PC-3 (cell line): ENCODE results near the gene LY6G5C. TPM values are rescaled to one million over a fixed set of nuclear protein-coding genes. Genes with fewer than 3 reads are reported as not detected.

ENCODE experiments used
- ATAC-seq: fragments of 200-7000 bp; cut with Tn5 transposase; 2 replicates; pipeline ENCODE4 v1.9.1; 2020; ENCODE audit warnings: mild to moderate bottlenecking, moderate library complexity
- BruUV-seq: library from RNA; stranded (reverse); fragments of 400-500 nt; replicated peaks from 2 replicates; lab custom pipeline; 2021; lab: Mats Ljungman, UMichigan
- CTCF ChIA-PET: fragments of 300-600 bp; sonication (Branson Sonifier 250); formaldehyde crosslinking; loops from one replicate; lab custom pipeline; 2022; ENCODE audit warnings: antibody characterized with exemption; lab: Charles Lee
- POLR2A ChIA-PET: fragments of 300-600 bp; sonication (Branson Sonifier 250); formaldehyde crosslinking; loops from one replicate; lab custom pipeline; 2022; ENCODE audit warnings: antibody characterized with exemption; ENCODE audit not compliant: unreplicated experiment; lab: Charles Lee
- DNase-seq: peaks from one replicate; pipeline ENCODE4 v3.0.0-alpha.2; 2015
- H2AFZ ChIP-seq: fragments of 300-600 bp; sonication (generic); 2 replicates; pipeline ENCODE4 v1.6.0; 2016; ENCODE audit warnings: antibody characterized with exemption, low read length
- H3F3A ChIP-seq: fragments of 300-600 bp; sonication (generic); one replicate; pipeline ENCODE4 v1.6.0; 2017; ENCODE audit warnings: antibody characterized with exemption, low read length, control low read depth, mild to moderate bottlenecking; ENCODE audit not compliant: unreplicated experiment
- H3K27ac ChIP-seq: fragments of 300-600 bp; sonication (generic); 2 replicates; pipeline ENCODE4 v1.5.1; 2016; ENCODE audit warnings: mild to moderate bottlenecking, low read length
- H3K27me3 ChIP-seq: fragments of 300-600 bp; sonication (generic); 2 replicates; pipeline ENCODE4 v1.6.1; 2016; ENCODE audit warnings: low read length, mixed read lengths
- H3K36me3 ChIP-seq: fragments of 300-600 bp; sonication (generic); 2 replicates; pipeline ENCODE4 v1.6.1; 2016; ENCODE audit warnings: low read depth, mixed run types, low read length, mixed read lengths
- H3K4me1 ChIP-seq: fragments of 300-600 bp; sonication (generic); 2 replicates; pipeline ENCODE4 v1.5.1; 2016; ENCODE audit warnings: low read length; ENCODE audit not compliant: insufficient read depth
- H3K4me2 ChIP-seq: fragments of 300-600 bp; sonication (generic); 2 replicates; pipeline ENCODE4 v1.6.0; 2016; ENCODE audit warnings: low read length
- H3K4me3 ChIP-seq: fragments of 300-600 bp; sonication (generic); 2 replicates; pipeline ENCODE4 v1.5.1; 2016; ENCODE audit warnings: mild to moderate bottlenecking, low read length, mixed read lengths
- H3K79me2 ChIP-seq: fragments of 300-600 bp; sonication (generic); 2 replicates; pipeline ENCODE4 v1.6.1; 2017; ENCODE audit warnings: low read length, mixed read lengths
- H3K9ac ChIP-seq: fragments of 300-600 bp; sonication (generic); 2 replicates; pipeline ENCODE4 v1.6.0; 2016; ENCODE audit warnings: mild to moderate bottlenecking, low read length
- H3K9me2 ChIP-seq: fragments of 300-600 bp; sonication (generic); replicated peaks from 2 replicates; pipeline ENCODE4 v1.6.1; 2016; ENCODE audit warnings: mixed run types, low read length, mixed read lengths
- H3K9me3 ChIP-seq: fragments of 300-600 bp; sonication (generic); 2 replicates; pipeline ENCODE4 v1.6.1; 2016; ENCODE audit warnings: low read length, mixed read lengths
- H4K20me1 ChIP-seq: fragments of 300-600 bp; sonication (generic); 2 replicates; pipeline ENCODE4 v1.6.1; 2016; ENCODE audit warnings: low read length, mixed read lengths
- EZH2 ChIP-seq: fragments of 300-600 bp; sonication (generic); IDR thresholded peaks from one replicate; pipeline ENCODE4 v1.6.1; 2017; ENCODE audit warnings: antibody characterized with exemption, mild to moderate bottlenecking, low read length; ENCODE audit not compliant: unreplicated experiment
- EZH2phosphoT487 ChIP-seq: fragments of 300-600 bp; sonication (generic); IDR thresholded peaks from 2 replicates; pipeline ENCODE4 v1.6.1; 2018; ENCODE audit warnings: mild to moderate bottlenecking, antibody characterized with exemption, low read length, borderline replicate concordance
- intact Hi-C: fragments of 100-400 bp; cut with micrococcal nuclease; formaldehyde crosslinking; loops from 2 replicates; pipeline ENCODE4 v1.9.0; 2023
- total RNA-seq: library from RNA; depleted of rRNA; stranded (reverse); fragments of >200 nt; gene quantifications from 2 replicates; pipeline ENCODE4 v1.2.3, GENCODE V29; 2014
- TF ChIP-seq, protein P1 (sequence below): fragments of 300-600 bp; sonication (generic); conservative IDR thresholded peaks from 2 replicates; pipeline ENCODE4 v1.5.1; 2017; ENCODE audit warnings: antibody characterized with exemption, low read depth, mild to moderate bottlenecking, low read length

LY6G5C gene
- total RNA-seq, 1 experiment from 2014 or later: 1.8 TPM

DNA sequence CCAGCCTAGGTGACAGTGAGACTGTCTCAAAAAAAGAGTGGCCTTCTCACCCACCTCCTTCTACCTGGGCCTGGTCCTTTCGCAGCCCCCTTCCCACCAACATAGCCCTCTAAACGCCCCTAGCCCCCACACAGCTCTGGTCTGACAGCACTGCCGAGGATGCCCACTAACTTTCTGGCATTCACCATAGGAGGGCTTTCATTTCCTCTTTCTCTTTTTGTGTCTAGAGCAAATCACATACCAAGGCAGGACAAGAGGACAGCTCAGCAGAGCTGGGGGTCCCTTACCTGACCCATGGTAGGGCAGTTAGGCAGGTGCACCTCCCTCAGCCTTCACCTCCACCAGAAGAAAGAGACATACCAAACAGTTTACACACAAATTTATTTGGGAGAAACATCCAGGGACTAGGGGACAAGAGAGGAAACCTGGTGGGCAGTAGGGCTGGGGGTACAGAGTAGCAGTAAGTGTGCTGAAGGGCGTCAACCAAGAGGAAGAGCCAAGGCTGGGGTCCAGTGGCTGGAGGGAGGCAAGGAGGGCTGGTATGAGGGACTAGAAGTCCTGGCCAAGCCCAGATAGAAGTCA lies 4.5 kb downstream of the LY6G5C start:
- CTCF ChIA-PET: no interaction called here

DNA sequence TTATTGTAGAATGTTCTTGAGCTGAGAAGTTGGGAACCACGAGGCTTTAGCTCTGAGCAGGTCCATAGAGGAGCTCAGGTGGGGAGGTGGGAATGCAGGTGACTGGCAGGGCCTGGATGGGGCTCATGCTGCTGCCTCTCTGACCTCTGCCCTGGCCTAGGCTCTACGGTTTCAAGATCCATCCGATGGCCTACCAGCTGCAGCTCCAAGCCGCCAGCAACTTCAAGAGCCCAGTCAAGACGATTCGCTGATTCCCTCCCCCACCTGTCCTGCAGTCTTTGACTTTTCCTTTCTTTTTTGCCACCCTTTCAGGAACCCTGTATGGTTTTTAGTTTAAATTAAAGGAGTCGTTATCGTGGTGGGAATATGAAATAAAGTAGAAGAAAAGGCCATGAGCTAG lies 11.2 kb downstream of the LY6G5C start, which contains the start of gene LY6G5B:
Gene LY6G5B (plus strand): TSS at position 301 of the 400 bp plus-strand sequence. CDS start 975 bp downstream, outside the sequence.
- Histone ChIP-seq H2AFZ (no peak within 1 kb of the TSS), H4K20me1 (no peaks in the 10 kb centered on the region), H3K9me2 (no peaks in the 10 kb centered on the region), H3K4me1 (peaks cover 5% of the 10 kb centered on the region), H3K4me3 (no peak within 1 kb of the TSS), H3K36me3 (peaks cover 48% of the 10 kb centered on the region), H3K9me3 (no peaks in the 10 kb centered on the region), H3K27ac (no peak within 1 kb of the TSS), H3K9ac (no peak within 1 kb of the TSS), H3K27me3 (no peaks in the 10 kb centered on the region), H3K4me2 (no peak within 1 kb of the TSS), H3F3A (no peaks in the 10 kb centered on the region), H3K79me2 (peaks cover 36% of the 10 kb centered on the region)
- no peak for ATAC-seq
- TF ChIP-seq EZH2phosphoT487 (no peak), EZH2 (no peak)
- TF ChIP-seq, protein P1, sequence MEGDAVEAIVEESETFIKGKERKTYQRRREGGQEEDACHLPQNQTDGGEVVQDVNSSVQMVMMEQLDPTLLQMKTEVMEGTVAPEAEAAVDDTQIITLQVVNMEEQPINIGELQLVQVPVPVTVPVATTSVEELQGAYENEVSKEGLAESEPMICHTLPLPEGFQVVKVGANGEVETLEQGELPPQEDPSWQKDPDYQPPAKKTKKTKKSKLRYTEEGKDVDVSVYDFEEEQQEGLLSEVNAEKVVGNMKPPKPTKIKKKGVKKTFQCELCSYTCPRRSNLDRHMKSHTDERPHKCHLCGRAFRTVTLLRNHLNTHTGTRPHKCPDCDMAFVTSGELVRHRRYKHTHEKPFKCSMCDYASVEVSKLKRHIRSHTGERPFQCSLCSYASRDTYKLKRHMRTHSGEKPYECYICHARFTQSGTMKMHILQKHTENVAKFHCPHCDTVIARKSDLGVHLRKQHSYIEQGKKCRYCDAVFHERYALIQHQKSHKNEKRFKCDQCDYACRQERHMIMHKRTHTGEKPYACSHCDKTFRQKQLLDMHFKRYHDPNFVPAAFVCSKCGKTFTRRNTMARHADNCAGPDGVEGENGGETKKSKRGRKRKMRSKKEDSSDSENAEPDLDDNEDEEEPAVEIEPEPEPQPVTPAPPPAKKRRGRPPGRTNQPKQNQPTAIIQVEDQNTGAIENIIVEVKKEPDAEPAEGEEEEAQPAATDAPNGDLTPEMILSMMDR: no peak
- intact Hi-C loops: loop anchor here (5.0 kb wide), 1 partner anchor 122 kb away; the partner anchor contains the start of genes ATP6V1G2 and NFKBIL1
- CTCF ChIA-PET: no interaction called here
- POLR2A ChIA-PET: no interaction called here
- no peak for DNase-seq
- no TSS peak for BruUV-seq

More for the DNA sequence above, 4.5 kb downstream of the LY6G5C start:
- TF ChIP-seq EZH2phosphoT487 (no peak), EZH2 (no peak)
- TF ChIP-seq, protein P1: no peak
- intact Hi-C loops: no loop called here
- Histone ChIP-seq H3K4me1 (peaks cover 16% of the 10 kb centered on the region), H3F3A (peaks cover 4% of the 10 kb centered on the region), H2AFZ (no peak overlapping the region), H4K20me1 (no peaks in the 10 kb centered on the region), H3K79me2 (no peaks in the 10 kb centered on the region), H3K36me3 (peaks cover 11% of the 10 kb centered on the region; the same call in 1 of the 2 replicates), H3K27me3 (no peaks in the 10 kb centered on the region), H3K9me2 (no peaks in the 10 kb centered on the region), H3K27ac (no peak overlapping the region), H3K4me2 (peak overlapping the region; percentile 43; the same call in 1 of the 2 replicates), H3K4me3 (no peak overlapping the region), H3K9ac (no peak overlapping the region), H3K9me3 (no peaks in the 10 kb centered on the region)
- BruUV-seq: no TSS peak
- DNase-seq (no peak), ATAC-seq (no peak)
- POLR2A ChIA-PET: no interaction called here

DNA sequence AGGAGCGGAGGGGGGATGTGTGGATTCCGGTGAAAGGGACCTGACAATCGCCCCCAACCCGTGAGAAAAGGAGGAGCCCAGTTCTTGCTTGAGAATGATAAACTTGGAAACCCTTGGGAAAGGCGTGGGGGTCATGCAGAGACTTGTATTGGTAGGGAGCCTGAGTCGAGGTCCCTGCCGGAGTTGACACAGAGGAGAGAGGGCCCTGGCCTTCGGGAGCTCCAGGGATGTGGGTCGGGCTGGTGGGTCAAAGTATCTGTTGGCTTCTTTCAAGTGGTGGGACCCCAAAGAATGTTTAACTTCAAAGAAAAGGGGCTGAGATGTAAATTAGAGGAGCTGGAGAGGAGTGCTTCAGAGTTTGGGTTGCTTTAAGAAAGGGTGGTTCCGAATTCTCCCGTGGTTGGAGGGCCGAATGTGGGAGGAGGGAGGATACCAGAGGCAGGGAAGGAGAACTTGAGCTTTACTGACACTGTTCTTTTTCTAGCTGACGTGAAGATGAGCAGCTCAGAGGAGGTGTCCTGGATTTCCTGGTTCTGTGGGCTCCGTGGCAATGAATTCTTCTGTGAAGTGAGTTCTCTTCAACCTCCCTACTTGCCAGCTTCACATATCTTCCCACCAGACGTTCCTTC lies 14.4 kb downstream of the LY6G5C start:
- H3K36me3 ChIP-seq: peaks cover 42% of the 10 kb centered on the region
- no peaks in the 10 kb centered on the region for H4K20me1 ChIP-seq
- TSS peak; percentile 44 for BruUV-seq
- peak overlapping the region; percentile 96 for H3K9ac ChIP-seq
- ATAC-seq (no peak), DNase-seq (no peak)
- peak overlapping the region; percentile 92 for H3K4me3 ChIP-seq
- H3K4me1 ChIP-seq: peaks cover 22% of the 10 kb centered on the region
- H3K27me3 ChIP-seq: no peaks in the 10 kb centered on the region
- ChIA-PET CTCF (interaction anchor here (0.6 kb wide), 1 partner anchor 75 kb away, joined by 5 read pairs; no protein-coding TSS in a partner anchor), POLR2A (interaction anchor here (0.7 kb wide), 1 partner anchor 55 kb away, joined by 6 read pairs; the partner anchor contains the start of gene LY6G6C)
- H3K9me3 ChIP-seq: no peaks in the 10 kb centered on the region
- H3F3A ChIP-seq: no peaks in the 10 kb centered on the region
- TF ChIP-seq EZH2 (no peak), EZH2phosphoT487 (no peak)
- TF ChIP-seq, protein P1: no peak
- H2AFZ ChIP-seq: peak overlapping the region; percentile 69
- H3K79me2 ChIP-seq: peaks cover 52% of the 10 kb centered on the region
- H3K27ac ChIP-seq: peak overlapping the region; percentile 40
- intact Hi-C loops: loop anchor here (5.0 kb wide), 1 partner anchor 119 kb away; the partner anchor contains the start of genes ATP6V1G2 and NFKBIL1
- no peaks in the 10 kb centered on the region for H3K9me2 ChIP-seq
- peak overlapping the region; percentile 99 for H3K4me2 ChIP-seq
